GM19023 (cell line): ENCODE data around the gene ATP6V1C2.
"Not testable (repeated sequence)": the region's sequence is repeated elsewhere in the genome, so short reads cannot be mapped to it uniquely, and the experiment has no call there.

Experiments used
- ATAC-seq: cut with Tn5 transposase; IDR thresholded peaks from one replicate; pipeline ENCODE4 v1.9.1; 2021; ENCODE audit warnings: mild to moderate bottlenecking, moderate library complexity; ENCODE audit not compliant: unreplicated experiment

ATP6V1C2 gene

GRCh38 chr2:10811517-10811916 is 90.1 kb downstream of the ATP6V1C2 start:
- no peak for ATAC-seq

GRCh38 chr2:10812362-10813162 is 91.1 kb downstream of the ATP6V1C2 start, which contains the start of gene PDIA6:
PDIA6 (minus strand) TSS chr2:10812785; CDS start chr2:10812696, 89 bp downstream.
- ATAC-seq, result peak; percentile 90

DNA sequence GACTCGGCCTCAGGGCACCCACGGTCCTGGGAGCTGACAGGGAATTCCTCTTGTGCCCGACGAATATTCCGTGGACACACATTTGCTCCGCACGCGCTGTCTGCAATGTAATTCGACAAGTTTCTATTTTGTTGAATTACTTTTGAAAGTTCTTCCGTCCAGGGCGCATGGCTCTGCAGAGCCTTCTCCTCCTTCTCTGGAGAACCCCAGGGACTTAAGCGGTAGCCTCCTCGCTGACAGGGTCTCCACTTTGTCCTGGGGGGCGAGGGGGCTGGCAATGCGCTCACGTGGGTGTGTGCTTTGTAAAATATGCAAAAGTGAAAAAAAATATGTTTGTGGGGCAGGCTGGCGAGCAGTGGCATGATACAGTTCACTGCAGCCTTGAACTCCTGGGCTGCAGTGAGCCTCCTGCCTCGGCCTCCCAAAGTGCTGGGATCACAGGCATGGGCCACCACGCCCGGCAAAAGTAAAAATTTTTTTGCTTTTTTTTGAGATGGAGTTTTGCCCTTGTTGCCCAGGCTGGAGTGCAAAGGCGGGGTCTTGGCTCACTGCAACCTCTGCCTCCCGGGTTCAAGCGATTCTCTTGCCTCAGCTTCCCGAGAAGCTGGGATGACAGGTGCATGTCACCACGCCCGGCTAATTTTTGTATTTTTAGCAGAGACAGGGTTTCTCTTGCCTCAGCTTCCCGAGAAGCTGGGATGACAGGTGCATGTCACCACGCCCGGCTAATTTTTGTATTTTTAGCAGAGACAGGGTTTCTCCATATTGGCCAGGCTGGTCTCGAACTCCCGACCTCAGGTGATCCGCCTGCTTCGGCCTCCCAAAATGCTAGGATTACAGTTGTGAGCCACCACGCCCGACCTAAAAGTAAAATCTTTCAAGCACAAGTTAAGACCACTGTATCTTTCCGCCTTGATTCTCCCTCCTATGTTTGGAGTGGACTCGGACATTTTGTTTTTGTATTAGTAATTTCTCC is 92.0 kb downstream of the ATP6V1C2 start:
- not testable (repeated sequence) for ATAC-seq

DNA sequence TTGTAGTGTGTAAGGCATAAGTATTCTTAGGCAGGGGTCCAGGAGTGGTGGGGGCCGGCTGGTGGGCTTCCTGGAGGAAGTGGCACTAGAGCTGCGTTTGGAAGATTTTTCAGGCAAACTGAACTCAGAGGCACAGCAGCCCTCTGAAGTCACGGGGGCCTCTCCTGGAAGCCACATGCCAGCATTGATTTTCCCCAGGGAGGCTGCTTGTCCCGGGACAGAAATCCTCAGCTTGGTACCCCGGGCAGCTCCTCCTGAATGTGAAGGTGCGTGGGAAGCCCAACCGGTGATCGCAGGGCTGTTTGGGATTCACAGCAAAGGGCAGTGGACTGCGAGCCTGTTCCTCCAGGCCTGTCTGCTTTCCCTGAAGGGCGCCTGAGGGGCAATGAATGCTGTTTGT is 92.7 kb downstream of the ATP6V1C2 start:
- no peak for ATAC-seq

DNA sequence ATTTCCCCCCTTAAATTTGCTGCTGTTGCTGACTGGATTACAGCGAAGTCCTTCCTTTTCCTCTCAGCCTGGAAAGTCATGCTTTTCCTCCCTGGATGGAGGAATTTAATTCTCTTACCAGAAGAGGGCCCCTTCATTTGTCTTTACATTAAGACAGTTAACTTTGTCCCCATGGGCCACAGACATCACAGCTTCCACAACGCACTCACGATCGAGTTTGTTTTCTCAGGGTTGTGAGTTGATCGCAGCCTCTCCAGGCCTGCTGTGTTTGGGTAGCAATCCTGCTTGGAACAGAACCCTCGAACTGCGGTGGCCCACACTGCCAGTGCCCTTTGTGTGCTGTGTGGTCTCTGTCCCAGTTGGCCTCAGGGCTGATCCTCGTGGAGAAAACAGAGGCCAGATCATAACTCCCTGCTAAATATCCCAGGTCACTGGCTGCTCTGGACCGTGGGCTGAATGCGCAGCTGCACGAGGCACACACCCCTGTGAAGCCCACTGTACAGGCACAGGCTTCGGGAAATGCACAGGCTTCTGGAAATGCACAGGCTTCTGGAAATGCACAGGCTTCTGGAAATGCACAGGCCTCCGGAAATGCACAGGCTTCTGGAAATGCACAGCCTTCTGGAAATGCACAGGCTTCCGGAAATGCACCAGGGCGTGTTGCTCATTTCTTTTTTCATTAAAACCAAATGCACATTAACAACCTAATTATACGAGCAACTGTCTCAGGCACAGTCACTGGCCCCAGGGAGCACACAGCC is 93.3 kb downstream of the ATP6V1C2 start:
- no peak for ATAC-seq

GRCh38 chr2:10817413-10817812 is 96.0 kb downstream of the ATP6V1C2 start:
- ATAC-seq, result no peak

GRCh38 chr2:10818305-10818704 is 96.9 kb downstream of the ATP6V1C2 start:
- not testable (repeated sequence) for ATAC-seq

- ATAC-seq, result no peak
Measured at GRCh38 chr2:10818984-10819383, 97.6 kb downstream of the ATP6V1C2 start.

DNA sequence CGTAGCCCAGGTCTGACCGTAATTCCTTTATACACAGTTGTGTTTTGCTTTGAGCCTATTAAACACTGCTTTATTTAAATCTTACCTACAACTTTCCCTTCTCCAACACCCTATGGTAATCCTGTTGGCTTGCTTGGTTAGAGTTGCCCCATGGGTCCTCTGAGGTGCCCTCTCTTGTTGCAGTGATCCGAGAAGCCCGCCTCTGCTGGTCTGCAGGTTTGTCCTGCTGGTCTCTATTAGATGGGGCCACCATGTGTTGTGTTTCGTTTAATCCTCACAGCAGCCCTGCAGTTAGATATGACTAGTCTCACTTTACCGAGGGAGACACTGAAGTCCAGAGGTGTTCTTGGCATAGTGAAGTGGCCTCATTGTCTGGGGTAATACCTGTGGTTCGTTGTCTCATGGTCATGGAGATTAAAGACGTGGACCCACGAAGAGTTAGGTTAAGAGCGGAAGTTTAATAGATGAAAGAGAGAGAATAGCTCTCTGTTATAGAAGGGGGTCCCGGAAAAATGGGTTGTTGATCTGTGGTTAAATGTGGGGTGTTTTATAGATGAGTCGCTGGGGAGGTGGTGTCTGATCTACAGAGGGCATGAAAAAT is 98.4 kb downstream of the ATP6V1C2 start:
- no peak for ATAC-seq

GRCh38 chr2:10820562-10820961 is 99.1 kb downstream of the ATP6V1C2 start:
- no peak for ATAC-seq

DNA sequence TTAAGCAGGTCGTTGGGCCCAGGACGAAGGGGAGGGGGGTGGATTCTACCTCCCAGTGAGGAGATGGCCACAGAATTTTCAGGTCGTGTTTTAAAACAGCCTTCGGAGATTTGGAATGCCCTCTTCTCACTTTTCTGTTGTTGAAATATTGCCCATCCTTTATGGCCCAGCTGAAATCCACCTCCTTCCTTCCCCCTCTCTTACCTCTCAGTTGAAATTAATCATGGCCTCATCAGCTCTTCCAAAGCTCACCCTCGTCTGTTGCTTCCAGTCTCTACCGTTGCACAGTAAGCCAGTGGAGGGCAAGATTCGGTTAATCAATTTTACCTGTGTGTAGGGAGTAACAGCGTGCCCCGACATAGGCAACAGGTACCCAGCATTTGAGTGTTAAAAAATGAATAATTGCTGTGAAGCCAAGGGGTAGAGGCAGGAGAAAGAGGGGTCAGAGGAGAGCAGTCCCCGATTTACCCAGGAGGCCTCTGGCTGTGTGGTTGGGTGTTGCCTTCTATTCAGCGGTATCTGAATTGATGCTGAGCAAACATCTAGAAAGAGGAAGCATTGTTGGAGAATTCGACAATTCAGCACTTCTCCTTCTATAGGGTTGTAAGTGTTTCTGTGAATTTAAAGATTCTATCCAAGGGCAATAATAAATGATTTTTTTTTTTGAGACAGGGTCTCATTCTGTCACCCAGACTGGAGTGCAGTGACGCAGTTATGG is 99.7 kb downstream of the ATP6V1C2 start:
- no peak for ATAC-seq

DNA sequence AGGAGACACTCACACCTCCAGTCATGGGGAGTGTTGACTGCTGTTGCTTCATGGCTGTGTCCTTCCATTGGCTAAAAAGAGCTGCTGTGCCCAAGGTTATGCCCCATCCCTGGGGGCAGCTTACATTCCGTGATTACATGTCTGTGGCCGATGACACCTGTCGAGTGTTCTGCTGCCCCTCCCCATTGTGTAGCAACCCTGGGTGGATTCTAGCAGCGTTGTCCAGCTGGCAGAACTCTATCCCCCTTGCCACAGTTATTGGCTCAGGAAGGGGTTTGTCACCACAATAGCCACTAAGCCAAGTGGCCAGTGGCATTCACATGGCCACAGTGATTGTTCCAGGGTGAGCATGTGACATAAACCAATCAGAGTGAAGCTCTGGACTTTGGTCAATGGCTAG is 102.8 kb downstream of the ATP6V1C2 start:
- no peak for ATAC-seq

DNA sequence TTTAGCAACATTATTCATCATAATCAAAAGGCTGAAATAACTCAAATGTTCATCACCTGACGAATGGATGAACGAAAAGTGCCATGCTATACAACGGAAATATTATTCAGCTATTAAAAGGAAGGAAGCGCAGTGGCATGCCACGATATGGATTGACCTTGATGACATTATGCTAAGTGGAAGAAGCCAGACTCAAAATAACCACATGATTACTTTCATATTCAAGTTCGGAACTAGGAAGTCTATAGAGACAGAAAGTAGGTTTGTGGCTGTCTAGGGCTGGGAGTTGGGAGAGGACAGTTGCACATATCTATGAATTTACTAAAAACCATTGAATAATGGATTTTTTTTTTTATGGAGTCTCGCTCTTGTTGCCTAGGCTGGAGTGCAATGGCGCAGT is 104.6 kb downstream of the ATP6V1C2 start:
- ATAC-seq, result no peak

DNA sequence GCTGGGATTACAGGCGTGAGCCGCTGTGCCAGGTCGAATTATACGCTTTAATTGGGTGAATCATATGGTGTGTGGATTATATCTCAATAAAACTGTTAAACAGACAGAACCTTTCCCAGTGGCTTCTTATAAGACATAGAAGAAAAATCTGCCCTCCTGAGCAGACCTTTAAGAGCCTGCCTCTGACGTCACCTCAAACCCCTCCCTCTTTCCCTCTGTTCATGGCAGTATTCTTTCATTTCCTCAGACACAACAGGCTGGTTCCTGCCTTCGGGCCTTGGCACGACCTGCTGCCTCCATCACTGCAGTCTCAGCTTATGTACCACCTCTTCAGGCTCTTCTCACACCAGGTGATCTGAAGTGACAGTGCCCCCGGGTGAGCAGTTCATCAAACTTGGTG is 105.2 kb downstream of the ATP6V1C2 start:
- ATAC-seq, result no peak

DNA sequence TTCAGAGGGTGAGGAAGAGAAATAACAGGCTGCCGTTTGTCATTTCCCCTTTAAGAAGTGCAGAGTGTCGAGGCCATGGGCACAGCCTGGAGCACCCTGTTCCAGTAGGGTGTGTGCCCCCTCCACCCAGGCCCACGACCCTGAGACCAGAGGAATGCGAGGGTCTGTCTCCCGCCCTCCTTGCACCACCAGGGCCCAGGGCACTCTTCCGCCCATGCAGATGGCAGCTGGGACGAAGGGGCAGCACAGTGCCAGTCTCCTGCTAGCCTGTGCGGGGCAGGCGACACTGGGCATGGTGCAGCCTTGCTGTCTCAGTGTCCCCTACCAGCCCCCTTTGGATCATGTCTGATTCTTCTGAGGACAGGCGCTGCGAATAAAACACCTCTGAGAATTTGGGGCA is 106.9 kb downstream of the ATP6V1C2 start:
- no peak for ATAC-seq

GRCh38 chr2:10829299-10829698 is 107.9 kb downstream of the ATP6V1C2 start:
- no peak for ATAC-seq

- no peak for ATAC-seq
Measured at GRCh38 chr2:10830203-10830602, 108.8 kb downstream of the ATP6V1C2 start.

DNA sequence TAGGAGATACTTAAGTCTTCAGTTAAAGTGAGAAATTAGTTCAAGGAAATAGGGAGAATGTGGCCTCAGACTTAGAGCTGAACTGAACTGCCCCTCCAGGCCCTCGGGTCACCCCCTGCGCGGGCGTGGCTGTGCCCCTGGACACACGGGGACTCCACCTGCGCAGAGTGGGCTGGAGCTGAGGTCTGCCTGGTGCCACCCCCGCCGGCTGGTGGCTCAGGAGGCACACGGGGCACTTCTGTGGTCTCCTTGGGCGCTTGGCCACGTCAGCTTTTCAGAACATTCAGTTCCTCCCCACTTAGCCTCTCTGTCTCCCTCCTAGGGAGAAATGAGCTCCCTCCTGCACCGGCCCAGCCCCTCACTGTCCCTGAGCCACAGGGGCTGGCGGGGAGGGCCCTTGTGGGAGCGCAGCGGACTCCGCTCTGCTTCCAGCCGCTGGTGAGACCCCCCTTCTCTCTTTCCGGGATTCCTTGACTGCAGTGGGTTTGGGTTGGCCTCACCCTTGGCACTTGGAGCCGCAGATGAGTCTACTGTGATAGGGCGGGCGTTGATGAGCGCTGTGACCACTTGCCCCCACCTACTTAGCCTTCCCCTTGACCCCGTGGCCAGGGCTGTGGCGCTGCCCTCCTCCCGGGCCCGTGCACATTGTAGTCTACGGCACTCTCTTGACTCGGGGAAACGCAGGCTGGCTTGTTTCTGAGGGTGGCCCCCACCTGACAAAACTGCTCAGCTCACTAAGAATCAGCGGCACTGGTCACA is 109.4 kb downstream of the ATP6V1C2 start:
- ATAC-seq, result no peak

- no peak for ATAC-seq
Measured at GRCh38 chr2:10831400-10831985, 110.1 kb downstream of the ATP6V1C2 start.
